Urothelium cell line (cell line): Measurements from ENCODE around the gene CKAP2L.

Experiments
- DNase-seq: peaks from one replicate; pipeline ENCODE4 v3.0.0; 2011; ENCODE audit warnings: low spot score, mixed read lengths
- FAIRE-seq: peaks from 2 replicates; lab custom pipeline; 2011; peaks lifted over from hg19 to GRCh38; lab: Jason Lieb, UNC

The CKAP2L gene

GRCh38 chr2:112768432-112768831 lies 4.0 kb upstream of the CKAP2L start:
- DNase-seq (no peak), FAIRE-seq (peak; percentile 20)

GRCh38 chr2:112767693-112768330 lies 3.4 kb upstream of the CKAP2L start:
- DNase-seq, result no peak
- FAIRE-seq, result no peak

- no peak for FAIRE-seq
- DNase-seq, result no peak
Observed at GRCh38 chr2:112765251-112765650, 842 bp upstream of the CKAP2L start.

GRCh38 chr2:112762276-112762675 lies 2.1 kb downstream of the CKAP2L start:
- no peak for FAIRE-seq
- DNase-seq, result no peak

GRCh38 chr2:112760149-112760548 lies 4.3 kb downstream of the CKAP2L start:
- DNase-seq, result no peak
- FAIRE-seq, result no peak

GRCh38 chr2:112758711-112759110 lies 5.7 kb downstream of the CKAP2L start:
- FAIRE-seq, result no peak
- no peak for DNase-seq

- FAIRE-seq, result no peak
Observed at GRCh38 chr2:112757265-112757664, 7.1 kb downstream of the CKAP2L start.

GRCh38 chr2:112756207-112756606 lies 8.2 kb downstream of the CKAP2L start:
- no peak for FAIRE-seq
- DNase-seq, result no peak

More at GRCh38 chr2:112757265-112757664, 7.1 kb downstream of the CKAP2L start:
- no peak for DNase-seq

- no peak for DNase-seq
- FAIRE-seq, result no peak
Observed at GRCh38 chr2:112755444-112755843, 9.0 kb downstream of the CKAP2L start.

- FAIRE-seq (no peak), DNase-seq (no peak)
Observed at GRCh38 chr2:112754564-112754963, 9.8 kb downstream of the CKAP2L start.

- DNase-seq, result no peak
- no peak for FAIRE-seq
Observed at GRCh38 chr2:112752667-112753066, 11.7 kb downstream of the CKAP2L start.

- FAIRE-seq, result no peak
- no peak for DNase-seq
Observed at GRCh38 chr2:112751451-112752197, 12.8 kb downstream of the CKAP2L start.

- no peak for FAIRE-seq
Observed at GRCh38 chr2:112750560-112750843, 13.9 kb downstream of the CKAP2L start.

GRCh38 chr2:112749755-112750559 lies 14.5 kb downstream of the CKAP2L start:
- DNase-seq, result peak; percentile 81
- peak; percentile 88 for FAIRE-seq

More at GRCh38 chr2:112750560-112750843, 13.9 kb downstream of the CKAP2L start:
- DNase-seq, result no peak

- FAIRE-seq, result no peak
- DNase-seq, result no peak
Observed at GRCh38 chr2:112740527-112740926, 23.9 kb downstream of the CKAP2L start.

GRCh38 chr2:112737542-112738232 lies 26.7 kb downstream of the CKAP2L start:
- DNase-seq, result no peak
- no peak for FAIRE-seq

- DNase-seq, result no peak
- no peak for FAIRE-seq
Observed at GRCh38 chr2:112733871-112734270, 30.5 kb downstream of the CKAP2L start.

- FAIRE-seq (peak; percentile 44), DNase-seq (no peak)
Observed at GRCh38 chr2:112733456-112733855, 31.0 kb downstream of the CKAP2L start.

GRCh38 chr2:112731479-112731878 lies 32.9 kb downstream of the CKAP2L start:
- FAIRE-seq (no peak), DNase-seq (no peak)

- no peak for FAIRE-seq
- DNase-seq, result no peak
Observed at GRCh38 chr2:112730791-112731190, 33.6 kb downstream of the CKAP2L start.

GRCh38 chr2:112730216-112730615 lies 34.2 kb downstream of the CKAP2L start:
- DNase-seq (no peak), FAIRE-seq (no peak)
